GM12878 (cell line): Measurements from ENCODE around the gene DEK. TPM values are rescaled to one million over a fixed set of nuclear protein-coding genes. Genes with fewer than 3 reads are reported as not detected.

ENCODE experiments used
- ATAC-seq: fragments of 200-7000 bp; cut with Tn5 transposase; 3 replicates; pipeline ENCODE4 v1.9.1; 2020; ENCODE audit warnings: mild to moderate bottlenecking, moderate library complexity
- BruUV-seq: library from RNA; stranded (reverse); fragments of 400-500 nt; replicated peaks from 2 replicates; lab custom pipeline; 2021; lab: Mats Ljungman, UMichigan
- CTCF ChIA-PET: fragments of 300-600 bp; sonication (Branson Sonifier 250); formaldehyde crosslinking; extraction: SDS; loops from one replicate; lab custom pipeline; 2021; ENCODE audit warnings: inconsistent platforms; lab: Yijun Ruan, JAX
- POLR2A ChIA-PET: fragments of 350-600 bp; formaldehyde crosslinking; extraction: SDS; loops from one replicate; lab custom pipeline; 2021; ENCODE audit warnings: inconsistent platforms; lab: Charles Lee
- RAD21 ChIA-PET: fragments of 300-600 bp; sonication (Branson Sonifier 250); formaldehyde crosslinking; loops from one replicate; lab custom pipeline; 2023; ENCODE audit warnings: antibody characterized with exemption; ENCODE audit not compliant: unreplicated experiment; lab: Charles Lee
- SMC1A ChIA-PET: fragments of 300-600 bp; sonication (Branson Sonifier 250); formaldehyde crosslinking; loops from one replicate; lab custom pipeline; 2023; ENCODE audit not compliant: unreplicated experiment, uncharacterized antibody; lab: Charles Lee
- DNase-seq: peaks from one replicate; pipeline ENCODE4 v3.0.0-alpha.2; 2011; ENCODE audit warnings: low read depth, low spot score
- FAIRE-seq: peaks from 3 replicates; lab custom pipeline; 2011; peaks lifted over from hg19 to GRCh38; lab: Jason Lieb, UNC
- H2AFZ ChIP-seq: 2 replicates; pipeline ENCODE4 v1.6.0; 2011; ENCODE audit warnings: low read depth, low read length, control low read depth; ENCODE audit not compliant: control insufficient read depth
- H3K27ac ChIP-seq: 2 replicates; pipeline ENCODE4 v1.5.1; 2011; ENCODE audit warnings: control low read depth; ENCODE audit not compliant: control insufficient read depth, insufficient read depth
- H3K27me3 ChIP-seq, 2 experiments: replicated peaks in 1 of 2; 2 replicates each; pipeline versions ENCODE4 v1.6.0 to v1.6.1; 2011; ENCODE audit warnings: low read length in 1 of 2; ENCODE audit not compliant: control insufficient read depth in 2 of 2, insufficient read depth in 2 of 2
- H3K36me3 ChIP-seq, 2 experiments: 2 replicates each; pipeline ENCODE4 v1.5.1; 2011; ENCODE audit warnings: low read length in 1 of 2; ENCODE audit not compliant: control insufficient read depth in 2 of 2, insufficient read depth in 2 of 2
- H3K4me1 ChIP-seq: 2 replicates; pipeline ENCODE4 v1.6.1; 2011; ENCODE audit warnings: mild to moderate bottlenecking, low read length, moderate library complexity, mixed read lengths; ENCODE audit not compliant: control insufficient read depth, insufficient read depth
- H3K4me2 ChIP-seq: 2 replicates; pipeline ENCODE4 v1.6.0; 2011; ENCODE audit warnings: control low read depth; ENCODE audit not compliant: control insufficient read depth, insufficient read depth
- H3K4me3 ChIP-seq: fragments of 200-600 bp; sonication (generic); 2 replicates; pipeline ENCODE4 v1.5.1; 2016
- H3K79me2 ChIP-seq: 2 replicates; pipeline ENCODE4 v1.6.0; 2011; ENCODE audit warnings: low read length; ENCODE audit not compliant: control insufficient read depth, insufficient read depth
- H3K9ac ChIP-seq: 2 replicates; pipeline ENCODE4 v1.8.0; 2011; ENCODE audit warnings: low read length, control low read depth, mixed read lengths; ENCODE audit not compliant: control insufficient read depth, insufficient read depth
- H3K9me3 ChIP-seq: replicated peaks from 3 replicates; pipeline ENCODE4 v1.5.1; 2011; ENCODE audit warnings: mild to moderate bottlenecking, low read length; ENCODE audit not compliant: control insufficient read depth, insufficient read depth
- H4K20me1 ChIP-seq: 2 replicates; pipeline ENCODE4 v1.6.0; 2011; ENCODE audit not compliant: control insufficient read depth, insufficient read depth
- EED ChIP-seq: sonication (generic); IDR thresholded peaks from 2 replicates; pipeline ENCODE4 v1.6.1; 2016; ENCODE audit warnings: antibody characterized with exemption, low read depth
- EGR1 ChIP-seq, 2 experiments: IDR thresholded peaks; 1 replicate in 1 of 2; 2 replicates in 1 of 2; pipeline ENCODE4 v1.6.1; 2011 to 2012; ENCODE audit warnings: low read depth in 2 of 2, low read length in 2 of 2, borderline replicate concordance in 1 of 2, mild to moderate bottlenecking in 1 of 2, moderate library complexity in 1 of 2
- FOXM1 ChIP-seq: IDR thresholded peaks from 2 replicates; pipeline ENCODE4 v1.6.1; 2012; ENCODE audit warnings: low read depth, mild to moderate bottlenecking, inconsistent platforms, low read length, moderate library complexity
- HDAC6 ChIP-seq: fragments of 200-600 bp; sonication (generic); IDR thresholded peaks from one replicate; pipeline ENCODE4 v1.8.0; 2017; ENCODE audit warnings: antibody characterized with exemption; ENCODE audit not compliant: unreplicated experiment
- HSF1 ChIP-seq: fragments of 150-350 bp; IDR thresholded peaks from 2 replicates; pipeline ENCODE4 v1.6.1; 2014; ENCODE audit warnings: mild to moderate bottlenecking, low read depth, low read length
- NR2C2 ChIP-seq: IDR thresholded peaks from 2 replicates; pipeline ENCODE4 v1.6.1; 2011; ENCODE audit warnings: borderline replicate concordance, low read depth; ENCODE audit not compliant: control insufficient read depth, insufficient read length
- NR2F1 ChIP-seq: fragments of 450-650 bp; conservative IDR thresholded peaks from 2 replicates; pipeline ENCODE4 v1.6.1; 2017; ENCODE audit warnings: mild to moderate bottlenecking
- PBX3 ChIP-seq: IDR thresholded peaks from 2 replicates; pipeline ENCODE4 v1.6.1; 2011; ENCODE audit warnings: mild to moderate bottlenecking, low read depth, low read length, moderate library complexity; ENCODE audit not compliant: insufficient replicate concordance
- PRDM15 ChIP-seq: fragments of 450-650 bp; formaldehyde crosslinking; IDR thresholded peaks from 2 replicates; pipeline ENCODE4 v1.4.0; 2020; ENCODE audit warnings: mild to moderate bottlenecking, moderate library complexity
- SMAD1 ChIP-seq: fragments of 450-650 bp; IDR thresholded peaks from 2 replicates; pipeline ENCODE4 v1.6.1; 2018; ENCODE audit warnings: mild to moderate bottlenecking, low read depth; ENCODE audit not compliant: partially characterized antibody
- ZNF274 ChIP-seq: IDR thresholded peaks from one replicate; pipeline ENCODE4 v1.8.0; 2011; ENCODE audit not compliant: insufficient read length, insufficient read depth
- in situ Hi-C: fragments of 300-500 bp; cut with MboI; formaldehyde crosslinking; loops from 9 replicates; pipeline ENCODE4 v1.14.3; 2018; ENCODE audit warnings: mixed read lengths
- intact Hi-C: fragments of 100-400 bp; cut with micrococcal nuclease; formaldehyde crosslinking; loops from one replicate; pipeline ENCODE4 v1.14.2; 2022; ENCODE audit not compliant: unreplicated experiment
- polyA plus RNA-seq, 11 experiments: library from polyadenylated mRNA; depleted of rRNA in 4 of 11; unstranded in 6 of 11; stranded (reverse) in 5 of 11; fragments of >200 nt; fragmentation: Nextera tagmentation in 4 of 11; fragmentation: Illumina TruSeq in 1 of 11; extraction: Ambion mirVana in 4 of 11; extraction: Trizol in 1 of 11; gene quantifications; 1 replicate in 1 of 11; 2 replicates in 10 of 11; pipeline versions ENCODE4 v1.2.1 to v1.2.3, GENCODE V29; 2011 to 2016; ENCODE audit warnings: inconsistent platforms in 2 of 11, missing spikeins in 2 of 11, low read depth in 1 of 11
- total RNA-seq, 4 experiments: library from RNA; depleted of rRNA in 3 of 4; stranded (reverse); fragments of >200 nt in 3 of 4; fragmentation: Illumina TruSeq in 1 of 4; extraction: Trizol in 1 of 4; gene quantifications; 2 replicates each; pipeline versions ENCODE4 v1.2.1 to v1.2.3, GENCODE V29; 2013 to 2021

Gene DEK
- total and polyA plus RNA-seq, 10 of the 15 experiments (the other 5 are each of a cell fraction or from before 2014, with no cell fraction given), result 111 to 346 (median 196) TPM

- TF ChIP-seq PRDM15 (CRISPR knock-in tag) (no peak), NR2C2 (no peak), EGR1 (IDR thresholded peaks at IDR 0.05; ENCODE audit: borderline replicate concordance in 1 of 2, low read depth in 2 of 2, low read length in 2 of 2) (peak in 1 of 2 experiments; percentile 24; a peak in 1 of 3 replicates)
- TF ChIP-seq, all 136 proteins: peak for 23
These were observed at the start of gene DEK (continued) for GRCh38 chr6:18264219-18264922.

GRCh38 chr6:18312368-18312767, 48.0 kb upstream of the DEK start:
- DNase-seq (no peak), FAIRE-seq (no peak), ATAC-seq (no peak)
- intact Hi-C loops, result no loop called here
- no peak overlapping the region for H3K9ac ChIP-seq
- H4K20me1 ChIP-seq, result no peaks in the 10 kb centered on the region
- SMC1A ChIA-PET, result no interaction called here
- in situ Hi-C loops, result loop anchor here (25.0 kb wide), 1 partner anchor 1150 kb away; no protein-coding TSS in a partner anchor
- H3K9me3 ChIP-seq, result no peaks in the 10 kb centered on the region; the same call in 2 of the 3 replicates
- RAD21 ChIA-PET, result no interaction called here
- POLR2A ChIA-PET, result no interaction called here
- CTCF ChIA-PET, result interaction anchor here (1.2 kb wide), 1 partner anchor 193 kb away, joined by 3 read pairs; no protein-coding TSS in a partner anchor
- H2AFZ ChIP-seq, result no peak overlapping the region
- no peaks in the 10 kb centered on the region for H3K36me3 ChIP-seq
- H3K4me3 ChIP-seq, result no peak overlapping the region
- BruUV-seq, result no TSS peak
- no peaks in the 10 kb centered on the region for H3K79me2 ChIP-seq
- TF ChIP-seq PBX3, result no peak
- TF ChIP-seq EED, result no peak
- no peak for TF ChIP-seq HSF1
- no peak for TF ChIP-seq SMAD1
- TF ChIP-seq NR2F1, result no peak
- TF ChIP-seq ZNF274, result no peak
- no peak for TF ChIP-seq FOXM1
- no peak for TF ChIP-seq HDAC6
- H3K4me1 ChIP-seq, result no peaks in the 10 kb centered on the region
- no peak overlapping the region for H3K27ac ChIP-seq
- H3K27me3 ChIP-seq, result peaks cover 0 to 2% of the 10 kb centered on the region in 2 experiments; a peak in 2 of 4 replicates
- no peak overlapping the region for H3K4me2 ChIP-seq
